Fibroblast of skin of right biceps (primary cell): Measurements from ENCODE around the gene FAM210A.
A peak's percentile ranks its signal among the peaks of the same experiment; 100 is the strongest.

Experiments
- DNase-seq: peaks from one replicate; pipeline ENCODE4 v3.0.0-alpha.2; 2013

Gene FAM210A

DNA sequence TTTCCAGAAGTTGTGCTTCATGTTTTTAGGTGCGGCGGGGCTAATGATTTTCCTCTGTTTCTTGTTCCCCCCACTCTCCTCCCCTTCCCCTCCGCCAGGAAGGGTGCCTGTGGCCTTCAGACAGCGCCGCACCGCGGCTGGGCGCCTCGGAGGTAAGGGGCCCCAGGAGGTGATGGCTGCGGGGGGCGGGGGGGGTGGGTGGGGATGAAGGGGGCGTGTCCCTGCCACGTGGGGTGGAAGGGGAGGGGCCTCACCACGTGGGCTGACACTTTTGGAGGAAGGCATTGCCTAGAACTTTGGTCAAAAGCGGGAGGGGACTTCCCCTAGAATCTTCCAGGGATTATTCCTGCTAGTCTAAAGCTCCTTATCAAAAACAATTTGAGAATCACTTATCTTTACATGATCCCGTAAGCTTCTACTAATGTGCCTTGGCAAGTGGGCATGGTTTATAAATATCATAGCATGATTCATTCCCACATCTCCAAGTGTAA, 83.1 kb downstream of the FAM210A start:
- DNase-seq = no peak

DNA sequence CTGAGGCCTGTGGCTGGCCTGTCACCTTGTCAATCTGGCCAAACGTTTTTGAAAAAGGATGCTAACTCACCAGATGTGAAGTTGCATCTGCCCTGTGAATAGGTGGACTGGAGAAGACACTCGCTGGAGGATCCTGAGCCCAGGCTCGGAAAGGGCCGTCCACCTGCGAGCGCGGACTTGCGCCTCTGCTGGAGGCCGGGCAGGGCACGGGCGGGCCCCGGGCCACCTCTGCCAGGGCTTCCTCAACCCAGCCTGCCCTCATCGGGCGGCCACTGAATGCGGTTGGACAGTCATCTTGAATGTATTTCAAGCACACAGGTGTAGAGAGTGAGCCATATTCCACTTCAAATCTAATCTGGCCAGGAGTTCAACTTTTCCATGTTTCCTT, 83.9 kb downstream of the FAM210A start:
- no peak for DNase-seq

DNA sequence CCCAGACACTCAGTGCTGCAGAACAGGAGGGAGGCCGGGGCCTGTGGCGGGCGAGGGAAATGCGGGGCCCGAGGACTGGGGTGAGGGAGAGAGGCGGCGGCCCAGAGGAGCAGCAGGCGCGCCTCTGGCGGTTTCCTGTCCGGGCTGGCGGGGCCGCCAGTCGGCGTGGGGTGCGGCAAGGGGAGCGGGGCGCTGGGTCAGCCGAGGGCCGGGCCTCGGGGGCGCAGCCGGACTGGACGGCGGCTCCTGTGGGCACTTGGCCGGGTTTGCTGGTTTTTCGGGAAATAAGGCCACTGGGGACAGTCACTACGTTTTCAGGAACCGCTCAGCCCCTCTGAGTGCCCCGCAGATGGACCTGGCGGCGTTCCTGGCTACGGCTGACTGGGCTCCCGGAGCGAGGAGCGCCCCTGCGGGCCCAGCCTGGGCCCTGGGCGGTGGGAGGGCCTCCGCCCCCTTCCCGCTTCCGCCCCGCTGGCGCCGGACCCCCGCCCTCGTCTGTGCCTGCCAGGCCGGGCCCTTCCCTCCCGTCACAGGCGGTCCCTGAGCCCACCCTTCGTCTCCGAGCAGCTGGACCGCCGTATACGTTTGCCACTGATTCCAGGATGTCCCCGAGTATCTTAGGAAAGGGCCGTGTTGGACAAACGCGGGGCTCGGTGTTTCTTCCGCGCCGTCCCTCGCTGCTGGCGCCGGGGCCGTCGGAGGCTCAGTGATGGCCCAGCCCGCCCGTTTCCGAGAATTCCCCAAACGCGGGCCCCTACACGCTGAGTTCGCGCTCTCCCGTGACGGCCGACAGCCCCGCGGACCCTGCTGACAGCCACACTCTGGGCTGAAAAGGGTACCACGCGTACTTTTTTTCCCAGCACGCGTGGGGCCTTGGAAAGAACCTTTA, 84.6 kb downstream of the FAM210A start:
- no peak for DNase-seq

DNA sequence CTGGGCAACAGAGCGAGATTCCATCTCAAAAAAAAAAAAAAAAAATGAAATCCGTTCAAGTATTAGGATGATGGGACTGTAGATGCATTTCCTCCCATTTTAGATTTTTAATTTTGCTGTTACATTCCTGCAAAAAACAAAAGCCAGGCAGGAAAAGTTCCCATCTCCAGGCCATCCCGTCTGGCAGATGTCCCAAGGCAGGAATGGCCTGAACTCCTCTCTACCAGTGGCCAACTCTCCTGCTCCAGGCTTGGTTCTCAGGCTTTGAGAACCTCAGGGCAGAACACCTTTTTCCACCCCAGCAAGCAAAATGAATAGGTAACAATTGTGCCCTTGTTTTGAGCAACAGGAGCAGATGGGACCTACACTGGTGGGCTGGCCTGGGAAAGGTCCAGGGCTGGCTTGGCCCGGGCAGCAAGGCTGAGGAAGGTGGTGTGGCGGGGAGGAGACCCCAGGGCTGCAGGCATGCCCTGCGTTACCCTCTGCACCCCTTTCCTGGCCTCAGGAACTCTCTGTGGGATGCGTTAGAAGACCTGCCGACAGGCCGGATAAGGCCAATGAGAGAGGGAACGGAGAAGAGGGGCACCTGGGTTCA, 86.0 kb downstream of the FAM210A start:
- DNase-seq = no peak

DNA sequence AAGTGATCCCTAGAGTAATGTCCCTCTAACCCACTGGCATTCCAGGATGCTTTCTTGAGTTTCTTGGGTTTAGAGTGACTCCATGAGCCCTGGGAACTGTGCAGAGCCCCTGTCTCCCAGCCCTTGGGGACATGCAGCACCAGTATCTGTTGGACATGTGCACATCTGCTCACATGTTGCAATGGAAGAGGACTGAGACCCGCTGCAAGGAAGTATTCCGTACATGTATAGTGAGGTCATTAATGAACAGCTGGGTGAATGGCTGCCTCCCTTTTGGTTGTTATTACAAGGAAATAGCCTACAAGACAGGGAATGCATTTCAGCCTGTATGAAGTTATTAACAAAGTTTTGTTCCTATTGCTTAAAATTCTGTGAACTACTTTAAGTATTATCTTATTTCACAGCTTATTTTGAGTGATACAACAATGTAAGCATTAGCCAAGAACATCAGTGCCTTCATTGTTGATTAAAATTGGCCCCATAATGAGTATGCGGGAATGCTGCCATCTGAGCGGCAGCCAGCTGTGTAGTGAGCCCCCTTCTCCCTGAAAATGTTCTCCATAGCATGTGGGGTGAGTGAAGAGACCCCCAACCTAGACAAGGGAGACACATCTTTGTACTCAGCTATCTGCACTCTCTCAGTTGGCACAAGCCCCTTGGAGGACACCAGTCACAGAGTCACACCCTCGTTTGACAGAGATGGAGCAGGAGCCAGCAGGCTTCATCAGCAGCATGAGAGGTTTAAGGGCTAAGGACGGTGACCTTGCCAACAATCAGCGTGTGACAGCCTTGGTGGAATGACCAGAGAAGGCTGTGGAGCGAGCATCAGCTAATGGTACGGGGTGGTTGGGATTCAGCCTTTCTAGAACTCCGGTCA, 87.4 kb downstream of the FAM210A start:
- no peak for DNase-seq

DNA sequence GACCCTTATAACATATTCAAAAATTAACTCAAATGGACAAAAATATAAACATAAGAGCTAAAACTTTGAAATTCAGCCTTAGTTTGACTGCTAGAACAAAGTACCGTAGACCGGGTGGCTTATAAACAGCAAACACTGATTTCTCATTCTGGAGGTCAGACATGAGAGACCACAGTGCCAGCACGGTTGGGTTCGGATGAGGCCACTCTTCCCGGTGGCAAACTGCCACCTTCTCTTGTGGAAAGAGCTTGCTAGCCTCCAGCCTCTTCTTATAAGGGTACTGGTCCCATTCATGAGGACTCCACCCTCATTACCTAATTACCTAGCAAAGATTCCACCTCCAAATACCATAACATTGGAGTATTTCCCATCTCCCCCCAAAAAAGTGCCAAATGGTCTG, 91.3 kb downstream of the FAM210A start:
- no peak for DNase-seq

DNA sequence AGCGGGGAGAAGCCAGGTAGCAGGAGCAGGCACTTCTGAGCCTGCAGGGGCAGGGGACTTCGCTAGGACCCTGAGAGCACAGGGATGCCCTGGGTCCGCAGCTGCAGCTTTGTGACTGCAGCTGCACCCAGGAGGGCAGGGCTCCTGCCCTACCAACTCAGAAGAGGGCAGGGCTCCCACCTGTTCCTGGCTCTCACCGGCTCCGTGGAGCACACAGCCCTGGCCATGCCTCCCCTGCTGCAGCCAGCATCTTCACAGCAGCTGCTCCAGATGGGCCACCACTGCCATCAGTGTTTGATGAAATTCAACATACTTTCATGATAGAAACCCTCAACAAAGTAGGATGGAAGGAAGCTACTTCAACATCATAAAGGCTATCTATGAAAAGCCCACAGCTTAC, 92.7 kb downstream of the FAM210A start:
- no peak for DNase-seq

DNA sequence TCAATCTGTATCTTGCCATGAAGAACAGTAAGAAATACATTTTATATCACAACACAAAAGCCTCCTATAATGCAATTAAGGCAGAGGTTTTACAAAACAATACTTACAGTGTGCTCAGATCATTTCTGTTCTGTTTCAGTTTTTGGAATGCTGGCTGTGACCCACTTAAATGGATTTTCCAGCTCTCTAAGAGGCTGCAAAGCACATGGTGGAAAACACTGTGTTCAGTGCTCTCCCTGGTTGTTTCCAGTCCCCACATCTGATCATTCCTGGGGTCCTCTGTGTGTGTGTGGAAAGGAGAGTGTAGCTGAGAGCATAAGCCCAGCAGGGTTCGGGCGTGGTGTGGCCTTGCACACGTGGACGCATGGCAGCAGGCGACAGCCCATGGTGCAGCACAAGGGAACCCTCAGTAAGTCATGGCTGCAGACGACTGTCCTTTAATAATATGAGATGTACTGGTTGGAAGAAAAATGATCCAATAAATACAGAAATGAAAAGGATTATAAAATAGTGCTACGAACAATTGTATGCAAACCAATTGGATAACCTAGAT, 95.6 kb downstream of the FAM210A start:
- DNase-seq = no peak

DNA sequence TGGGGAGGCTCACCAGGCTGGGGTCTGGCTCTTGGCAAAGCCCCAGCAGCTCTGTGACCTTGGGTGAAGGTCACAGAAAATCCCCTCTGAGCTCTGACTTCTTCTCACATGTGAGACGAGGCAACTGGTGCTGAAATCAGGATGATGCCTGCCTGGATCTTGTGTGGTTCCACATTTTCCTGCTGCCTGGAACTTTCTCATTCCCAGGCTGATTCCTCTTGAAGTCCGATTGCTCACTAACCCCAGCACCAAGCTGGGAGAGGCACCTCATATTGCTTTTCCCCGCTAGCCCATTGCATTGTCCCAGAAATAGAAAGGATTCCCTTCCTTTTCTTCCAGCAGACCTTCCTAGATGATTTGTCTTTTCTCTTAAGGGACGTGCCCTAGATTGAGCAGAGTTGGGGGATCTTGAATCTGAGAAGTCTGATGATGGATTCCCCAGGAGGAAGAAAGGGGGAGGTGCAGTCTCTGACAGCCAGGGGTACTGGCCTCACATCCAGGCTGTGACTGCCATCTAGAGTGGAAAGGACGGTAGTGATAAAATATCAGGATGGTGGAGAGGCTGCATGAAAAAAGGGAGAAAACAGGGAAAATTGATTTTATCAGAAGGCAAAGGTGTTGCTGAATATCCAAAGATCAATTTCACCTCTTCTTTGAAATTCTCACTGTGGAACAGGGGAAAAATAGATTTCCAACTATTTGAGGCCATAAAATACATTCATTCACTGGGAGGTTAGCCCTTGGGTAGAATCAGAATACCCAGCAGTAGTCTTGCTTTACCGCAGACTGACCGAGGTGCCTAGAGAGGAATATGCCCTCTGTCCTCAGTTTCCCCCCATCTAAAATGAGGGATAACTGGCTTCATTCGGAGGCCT, 96.3 kb downstream of the FAM210A start:
- DNase-seq = peak; percentile 53

DNA sequence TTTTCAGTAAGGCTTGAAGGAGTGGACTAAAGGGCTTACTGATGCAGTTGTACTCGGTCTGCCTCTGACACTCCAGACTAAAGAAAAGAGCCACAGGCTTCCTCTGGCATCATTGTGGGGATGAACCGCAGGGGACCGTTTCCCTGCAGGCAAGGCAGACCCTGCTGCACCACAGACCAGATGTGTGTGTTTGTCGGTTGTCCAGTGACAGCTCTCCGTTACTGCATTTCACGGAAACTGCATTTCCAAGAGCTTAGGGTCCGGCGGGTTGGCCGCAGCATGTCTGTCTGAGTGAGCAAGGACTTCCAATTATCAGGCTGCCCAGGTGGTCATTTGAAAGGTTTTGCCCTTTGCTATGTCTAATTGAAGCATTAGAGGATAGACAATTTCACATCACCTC, 98.1 kb downstream of the FAM210A start:
- DNase-seq = no peak

DNA sequence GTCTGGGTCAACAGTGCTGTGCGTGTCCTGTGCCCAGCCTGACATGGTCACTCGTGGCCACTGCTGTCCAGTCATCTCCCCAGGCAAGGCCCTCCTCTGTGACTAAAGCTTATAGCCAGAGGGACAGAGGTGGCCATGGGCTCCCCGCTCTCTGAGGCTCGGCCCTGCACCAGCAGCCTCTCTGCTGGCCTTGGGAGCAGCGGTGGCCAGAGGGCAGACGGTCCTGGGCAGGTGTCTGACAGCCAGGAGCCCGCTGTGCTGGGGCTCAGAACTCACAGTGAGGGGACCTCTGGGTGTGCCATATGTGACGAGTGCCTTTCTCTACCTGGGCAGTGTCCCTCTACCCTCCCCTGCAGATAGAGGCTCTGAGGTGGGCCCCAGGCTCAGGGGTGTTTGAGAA, 98.7 kb downstream of the FAM210A start:
- DNase-seq = no peak

DNA sequence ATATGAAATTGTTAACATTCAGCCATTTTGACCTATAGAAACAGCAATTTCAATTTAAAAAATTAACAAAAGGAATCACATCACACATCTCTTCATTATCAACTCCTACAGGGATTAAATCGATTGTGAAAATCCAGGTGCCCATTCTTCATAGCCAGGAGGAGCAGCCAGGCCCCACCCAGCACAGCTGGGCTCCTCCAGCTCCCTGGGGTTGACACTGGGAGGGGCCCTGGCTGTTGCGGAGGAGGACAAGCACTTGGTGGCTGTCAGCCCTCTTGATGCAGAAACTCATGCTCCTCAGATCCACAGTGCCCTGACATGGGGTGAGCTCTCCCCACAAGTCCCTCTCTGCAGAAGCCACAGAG, 99.8 kb downstream of the FAM210A start:
- no peak for DNase-seq

DNA sequence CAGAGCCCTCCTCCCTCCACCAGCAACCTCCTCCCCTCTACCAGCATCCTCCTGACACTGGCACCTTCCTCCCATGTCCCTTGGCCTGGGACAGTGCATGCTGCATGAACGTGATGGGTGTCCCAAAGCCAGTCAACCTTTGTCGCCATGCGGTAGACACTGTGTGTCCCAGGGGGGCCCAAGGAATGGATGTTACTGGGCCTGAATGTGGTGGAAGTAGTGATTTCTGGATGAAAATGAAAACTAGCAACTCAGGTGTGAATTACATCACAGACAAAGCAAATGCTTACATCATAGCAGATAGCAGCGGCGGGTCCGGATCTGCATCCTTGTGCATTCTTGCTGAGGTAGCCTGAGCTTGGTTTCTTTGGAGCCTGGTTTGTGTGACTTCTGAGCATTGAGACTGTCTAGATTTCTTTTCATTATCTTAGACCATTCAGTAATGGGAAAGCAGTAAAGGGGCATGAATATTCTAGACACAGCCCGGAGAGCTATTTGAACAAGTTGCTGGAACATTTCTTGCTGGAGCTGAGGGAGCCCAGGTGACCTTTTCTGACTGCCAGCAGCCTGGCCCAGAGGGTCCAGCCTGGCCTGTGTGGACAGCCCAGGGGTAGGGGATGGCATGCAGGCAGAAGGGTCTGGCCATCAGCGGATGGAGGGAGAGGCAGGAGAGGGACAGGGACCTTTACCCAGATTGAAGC, 100.4 kb downstream of the FAM210A start:
- no peak for DNase-seq

DNA sequence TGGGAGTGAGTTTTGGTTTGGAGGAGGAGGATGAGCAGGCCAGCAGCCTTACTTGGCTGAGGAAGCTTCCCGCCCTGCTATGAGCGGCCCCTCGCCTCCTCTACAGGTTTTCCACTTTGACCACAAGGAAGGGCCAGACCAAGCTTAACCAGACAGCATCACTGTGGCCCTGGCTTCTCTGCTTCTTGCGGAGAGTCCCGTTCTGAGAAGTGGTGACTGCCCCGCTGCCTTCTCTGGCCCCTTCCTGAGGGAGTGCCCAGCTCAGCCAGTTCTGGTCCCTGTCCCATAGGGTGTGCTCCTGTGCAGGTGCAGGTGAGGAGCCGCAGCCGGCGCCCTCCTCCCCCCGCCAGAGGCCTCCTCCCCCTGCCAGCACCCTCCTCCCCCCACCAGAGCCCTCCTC, 101.0 kb downstream of the FAM210A start:
- DNase-seq = no peak

DNA sequence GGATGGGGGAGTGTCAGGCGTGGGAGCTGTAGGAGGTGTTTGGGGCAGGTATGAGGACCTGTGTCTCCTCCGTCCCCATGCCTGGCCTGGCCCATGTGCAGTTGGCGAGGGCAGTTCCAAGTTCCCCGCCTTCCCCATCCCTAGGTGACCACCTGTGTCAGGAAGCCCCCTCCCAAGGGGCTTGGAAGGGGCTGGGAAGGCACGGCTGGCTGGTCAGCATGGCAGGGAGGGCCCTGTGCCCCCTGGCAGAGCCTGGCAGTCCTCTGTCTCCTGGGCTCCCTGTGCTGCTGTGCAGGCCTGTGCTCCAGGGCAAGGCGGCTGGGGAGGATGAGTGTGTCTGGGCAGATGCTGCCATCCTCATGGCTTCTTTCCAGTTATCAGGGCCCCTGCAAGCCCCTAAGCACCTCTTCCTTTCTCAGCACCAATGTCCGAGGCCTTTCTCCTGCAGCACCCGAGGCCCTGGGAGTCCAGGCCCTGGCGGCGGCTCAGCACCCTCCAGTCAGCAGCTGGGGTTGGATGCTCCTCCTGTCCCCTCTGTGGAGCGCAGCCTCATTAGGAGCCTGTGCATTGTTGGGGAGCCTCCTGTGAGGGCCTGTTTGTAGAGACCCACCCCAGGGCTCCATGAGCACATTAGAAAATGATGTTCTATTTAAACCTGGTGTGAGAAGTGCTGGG, 101.7 kb downstream of the FAM210A start:
- DNase-seq = no peak

DNA sequence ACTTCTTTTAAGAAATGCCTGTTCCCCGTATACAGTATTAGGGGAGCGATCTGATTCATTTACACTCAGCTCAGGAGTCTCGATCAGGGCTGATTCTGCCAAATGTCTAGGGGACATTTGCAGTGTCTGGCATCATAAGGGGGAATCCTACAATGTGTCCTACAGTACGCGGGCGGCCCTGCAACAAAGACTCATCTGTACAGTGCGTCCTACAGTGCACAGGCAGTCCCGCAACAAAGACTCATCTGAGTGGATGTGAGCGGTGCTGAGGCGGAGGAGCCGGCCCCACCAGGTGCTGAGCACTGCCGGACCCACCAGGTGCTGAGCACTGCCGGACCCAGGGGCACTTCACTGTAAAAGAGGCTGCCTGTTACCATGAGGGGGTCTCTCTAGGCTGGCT, 102.5 kb downstream of the FAM210A start:
- no peak for DNase-seq

DNA sequence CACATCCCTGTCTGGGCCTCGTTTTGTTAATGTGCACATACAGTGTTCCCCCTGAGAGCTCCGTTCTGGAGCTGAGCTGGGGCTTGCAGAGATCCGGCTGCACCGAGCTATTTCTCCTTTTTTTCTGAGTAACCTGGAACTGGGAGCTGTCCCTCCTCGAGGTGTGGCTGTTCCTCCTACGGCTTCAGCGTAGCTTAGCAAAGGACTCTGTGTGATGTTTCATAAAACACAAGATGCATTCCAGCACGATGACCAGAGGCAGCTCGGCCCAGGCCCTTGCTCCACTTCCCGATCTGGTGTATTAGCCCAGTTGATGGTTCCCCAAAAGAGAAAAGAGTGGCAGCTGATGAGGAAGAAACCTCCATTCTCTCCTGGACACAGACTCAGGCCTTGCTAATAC, 103.0 kb downstream of the FAM210A start:
- no peak for DNase-seq

DNA sequence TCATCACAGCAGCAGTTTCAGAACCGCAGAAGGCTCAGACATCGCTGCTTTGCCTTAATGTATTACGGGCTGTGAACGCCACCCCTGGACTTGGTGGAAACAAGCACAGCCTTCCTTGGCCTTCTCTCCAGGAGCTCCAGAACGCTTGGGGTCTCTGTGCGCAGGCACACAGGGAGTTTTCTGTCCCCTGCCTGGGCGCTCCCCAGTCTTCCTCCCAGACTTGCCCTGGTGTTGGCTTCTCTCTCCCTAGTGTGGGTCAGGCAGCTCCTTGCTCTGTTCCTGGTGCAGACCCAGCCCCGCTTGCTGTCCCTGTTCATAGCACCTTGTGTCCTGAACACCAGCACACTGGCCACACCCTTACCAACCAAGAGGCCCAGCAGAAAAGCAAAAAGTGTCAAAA, 103.6 kb downstream of the FAM210A start:
- DNase-seq = no peak

DNA sequence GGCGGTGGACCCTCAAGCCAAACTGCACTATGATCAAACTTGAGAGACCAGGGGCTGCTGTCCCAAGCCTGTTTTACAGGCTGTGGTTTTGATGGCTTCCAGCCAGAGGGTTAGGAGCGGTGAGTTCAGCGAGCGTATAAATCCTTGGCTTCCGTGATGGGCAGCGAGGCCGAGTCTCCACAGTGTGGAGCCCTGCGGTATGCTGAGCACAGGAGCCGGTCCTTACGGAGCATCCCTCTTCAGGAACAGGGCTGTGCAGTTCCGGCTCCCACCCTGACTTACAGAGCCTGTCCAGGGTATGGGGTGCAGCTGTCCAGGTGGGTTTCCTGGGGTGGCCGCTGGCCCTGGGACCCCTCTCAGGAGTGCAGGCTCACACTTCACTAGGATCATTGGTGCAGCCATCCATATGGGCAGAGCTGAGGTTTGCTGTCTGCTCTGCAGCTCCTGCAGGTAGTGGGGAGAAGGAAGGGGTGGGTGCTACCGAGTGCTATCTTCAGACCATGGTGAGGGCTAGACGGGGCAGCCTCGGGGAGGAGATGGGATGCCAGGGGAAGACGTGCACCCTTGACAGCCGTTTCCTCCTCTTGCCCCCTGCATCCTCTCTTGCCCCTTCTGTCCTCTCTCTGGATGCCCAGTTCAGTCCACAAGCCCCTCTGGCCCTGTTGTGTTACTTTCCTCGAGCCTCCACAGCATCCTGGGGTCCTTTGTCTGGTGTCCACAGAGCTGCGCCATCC, 104.3 kb downstream of the FAM210A start:
- DNase-seq = no peak

DNA sequence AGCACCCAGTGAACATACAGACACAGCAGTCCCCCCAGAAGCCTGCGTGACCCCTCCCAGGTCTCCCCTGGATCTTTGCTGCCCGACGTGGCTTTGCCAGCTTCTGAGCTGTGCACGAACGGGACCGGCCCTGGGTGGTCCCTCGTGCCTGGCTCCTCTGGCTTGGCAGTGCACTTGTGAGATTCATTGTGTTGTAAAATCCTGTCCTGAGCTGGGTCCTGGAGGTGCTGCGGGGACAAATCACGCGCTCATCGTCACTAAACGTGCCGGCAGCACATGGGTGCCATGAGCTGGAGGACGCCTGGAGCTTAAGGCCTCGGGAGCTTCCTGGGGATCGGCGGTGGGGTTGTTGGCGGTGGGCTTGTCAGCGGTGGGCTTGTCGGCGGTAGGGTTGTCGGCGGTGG, 104.9 kb downstream of the FAM210A start:
- DNase-seq = no peak
